GM12878 (cell line): Measurements from ENCODE around the gene TUBD1. TPM values are rescaled to one million over a fixed set of nuclear protein-coding genes. Genes with fewer than 3 reads are reported as not detected.

ENCODE experiments used
- ATAC-seq: fragments of 200-7000 bp; cut with Tn5 transposase; 3 replicates; pipeline ENCODE4 v1.9.1; 2020; ENCODE audit warnings: mild to moderate bottlenecking, moderate library complexity
- BruUV-seq: library from RNA; stranded (reverse); fragments of 400-500 nt; replicated peaks from 2 replicates; lab custom pipeline; 2021; lab: Mats Ljungman, UMichigan
- CTCF ChIA-PET: fragments of 300-600 bp; sonication (Branson Sonifier 250); formaldehyde crosslinking; extraction: SDS; loops from one replicate; lab custom pipeline; 2021; ENCODE audit warnings: inconsistent platforms; lab: Yijun Ruan, JAX
- POLR2A ChIA-PET: fragments of 350-600 bp; formaldehyde crosslinking; extraction: SDS; loops from one replicate; lab custom pipeline; 2021; ENCODE audit warnings: inconsistent platforms; lab: Charles Lee
- RAD21 ChIA-PET: fragments of 300-600 bp; sonication (Branson Sonifier 250); formaldehyde crosslinking; loops from one replicate; lab custom pipeline; 2023; ENCODE audit warnings: antibody characterized with exemption; ENCODE audit not compliant: unreplicated experiment; lab: Charles Lee
- SMC1A ChIA-PET: fragments of 300-600 bp; sonication (Branson Sonifier 250); formaldehyde crosslinking; loops from one replicate; lab custom pipeline; 2023; ENCODE audit not compliant: unreplicated experiment, uncharacterized antibody; lab: Charles Lee
- DNase-seq: peaks from one replicate; pipeline ENCODE4 v3.0.0-alpha.2; 2011; ENCODE audit warnings: low read depth, low spot score
- FAIRE-seq: peaks from 3 replicates; lab custom pipeline; 2011; peaks lifted over from hg19 to GRCh38; lab: Jason Lieb, UNC
- H2AFZ ChIP-seq: 2 replicates; pipeline ENCODE4 v1.6.0; 2011; ENCODE audit warnings: low read depth, low read length, control low read depth; ENCODE audit not compliant: control insufficient read depth
- H3K27ac ChIP-seq: 2 replicates; pipeline ENCODE4 v1.5.1; 2011; ENCODE audit warnings: control low read depth; ENCODE audit not compliant: control insufficient read depth, insufficient read depth
- H3K27me3 ChIP-seq, 2 experiments: replicated peaks in 1 of 2; 2 replicates each; pipeline versions ENCODE4 v1.6.0 to v1.6.1; 2011; ENCODE audit warnings: low read length in 1 of 2; ENCODE audit not compliant: control insufficient read depth in 2 of 2, insufficient read depth in 2 of 2
- H3K36me3 ChIP-seq, 2 experiments: 2 replicates each; pipeline ENCODE4 v1.5.1; 2011; ENCODE audit warnings: low read length in 1 of 2; ENCODE audit not compliant: control insufficient read depth in 2 of 2, insufficient read depth in 2 of 2
- H3K4me1 ChIP-seq: 2 replicates; pipeline ENCODE4 v1.6.1; 2011; ENCODE audit warnings: mild to moderate bottlenecking, low read length, moderate library complexity, mixed read lengths; ENCODE audit not compliant: control insufficient read depth, insufficient read depth
- H3K4me2 ChIP-seq: 2 replicates; pipeline ENCODE4 v1.6.0; 2011; ENCODE audit warnings: control low read depth; ENCODE audit not compliant: control insufficient read depth, insufficient read depth
- H3K4me3 ChIP-seq: fragments of 200-600 bp; sonication (generic); 2 replicates; pipeline ENCODE4 v1.5.1; 2016
- H3K79me2 ChIP-seq: 2 replicates; pipeline ENCODE4 v1.6.0; 2011; ENCODE audit warnings: low read length; ENCODE audit not compliant: control insufficient read depth, insufficient read depth
- H3K9ac ChIP-seq: 2 replicates; pipeline ENCODE4 v1.8.0; 2011; ENCODE audit warnings: low read length, control low read depth, mixed read lengths; ENCODE audit not compliant: control insufficient read depth, insufficient read depth
- H3K9me3 ChIP-seq: replicated peaks from 3 replicates; pipeline ENCODE4 v1.5.1; 2011; ENCODE audit warnings: mild to moderate bottlenecking, low read length; ENCODE audit not compliant: control insufficient read depth, insufficient read depth
- H4K20me1 ChIP-seq: 2 replicates; pipeline ENCODE4 v1.6.0; 2011; ENCODE audit not compliant: control insufficient read depth, insufficient read depth
- CHD2 ChIP-seq: IDR thresholded peaks from 2 replicates; pipeline ENCODE4 v1.6.1; 2011; ENCODE audit warnings: low read depth, low read length, improper control_type of control experiment, borderline replicate concordance
- ETV6 ChIP-seq, 2 experiments: fragments of 450-650 bp in 1 of 2; IDR thresholded peaks in 1 of 2; conservative IDR thresholded peaks in 1 of 2; 2 replicates each; pipeline ENCODE4 v1.6.1; 2014; ENCODE audit warnings: antibody characterized with exemption in 1 of 2, borderline replicate concordance in 1 of 2, low read depth in 1 of 2, mild to moderate bottlenecking in 1 of 2, moderate library complexity in 1 of 2
- FOS ChIP-seq: IDR thresholded peaks from 3 replicates; pipeline ENCODE4 v1.6.1; 2011; ENCODE audit warnings: borderline replicate concordance; ENCODE audit not compliant: insufficient read length; ENCODE audit errors: extremely low read depth
- NFXL1 ChIP-seq: fragments of 450-650 bp; IDR thresholded peaks from 2 replicates; pipeline ENCODE4 v1.6.1; 2017; ENCODE audit warnings: antibody characterized with exemption, mild to moderate bottlenecking, borderline replicate concordance
- NR2C2 ChIP-seq: IDR thresholded peaks from 2 replicates; pipeline ENCODE4 v1.6.1; 2011; ENCODE audit warnings: borderline replicate concordance, low read depth; ENCODE audit not compliant: control insufficient read depth, insufficient read length
- NRF1 ChIP-seq: conservative IDR thresholded peaks from 2 replicates; pipeline ENCODE4 v1.6.1; 2011; ENCODE audit warnings: mild to moderate bottlenecking, low read depth, low read length, improper control_type of control experiment
- PAX8 ChIP-seq: fragments of 450-650 bp; IDR thresholded peaks from 2 replicates; pipeline ENCODE4 v1.6.1; 2017; ENCODE audit warnings: mild to moderate bottlenecking, moderate library complexity
- PKNOX1 ChIP-seq: fragments of 450-650 bp; IDR thresholded peaks from 2 replicates; pipeline ENCODE4 v1.6.1; 2016; ENCODE audit warnings: mild to moderate bottlenecking
- TCF7 ChIP-seq: IDR thresholded peaks from 2 replicates; pipeline ENCODE4 v1.6.1; 2014; ENCODE audit warnings: antibody characterized with exemption, borderline replicate concordance
- WGBS: methylation state at CpG from one replicate; pipeline ENCODE4 v1.1.6; 2016; ENCODE audit warnings: low lambda C conversion rate; ENCODE audit not compliant: insufficient replicate concordance, insufficient coverage; ENCODE audit errors: missing lambda C conversion rate; 5-methylcytosine and 5-hydroxymethylcytosine counted together
- in situ Hi-C: fragments of 300-500 bp; cut with MboI; formaldehyde crosslinking; loops from 9 replicates; pipeline ENCODE4 v1.14.3; 2018; ENCODE audit warnings: mixed read lengths
- intact Hi-C: fragments of 100-400 bp; cut with micrococcal nuclease; formaldehyde crosslinking; loops from one replicate; pipeline ENCODE4 v1.14.2; 2022; ENCODE audit not compliant: unreplicated experiment
- polyA plus RNA-seq, 11 experiments: library from polyadenylated mRNA; depleted of rRNA in 4 of 11; unstranded in 6 of 11; stranded (reverse) in 5 of 11; fragments of >200 nt; fragmentation: Nextera tagmentation in 4 of 11; fragmentation: Illumina TruSeq in 1 of 11; extraction: Ambion mirVana in 4 of 11; extraction: Trizol in 1 of 11; gene quantifications; 1 replicate in 1 of 11; 2 replicates in 10 of 11; pipeline versions ENCODE4 v1.2.1 to v1.2.3, GENCODE V29; 2011 to 2016; ENCODE audit warnings: inconsistent platforms in 2 of 11, missing spikeins in 2 of 11, low read depth in 1 of 11
- total RNA-seq, 4 experiments: library from RNA; depleted of rRNA in 3 of 4; stranded (reverse); fragments of >200 nt in 3 of 4; fragmentation: Illumina TruSeq in 1 of 4; extraction: Trizol in 1 of 4; gene quantifications; 2 replicates each; pipeline versions ENCODE4 v1.2.1 to v1.2.3, GENCODE V29; 2013 to 2021

Gene TUBD1
- total and polyA plus RNA-seq, 10 of the 15 experiments (the other 5 are each of a cell fraction or from before 2014, with no cell fraction given): 5.3 to 10.8 (median 8.3) TPM

- Histone ChIP-seq H2AFZ (no peak overlapping the region), H4K20me1 (no peaks in the 10 kb centered on the region), H3K4me2 (peak overlapping the region; percentile 44; the same call in 1 of the 2 replicates), H3K27me3 (no peaks in the 10 kb centered on the region), H3K4me1 (no peaks in the 10 kb centered on the region), H3K27ac (no peak overlapping the region), H3K79me2 (peaks cover 71% of the 10 kb centered on the region), H3K4me3 (no peak overlapping the region), H3K9me3 (no peaks in the 10 kb centered on the region), H3K36me3 (no peaks in the 10 kb centered on the region), H3K9ac (no peak overlapping the region)
- ChIA-PET POLR2A (interaction anchor here (0.7 kb wide), 1 partner anchor 731 kb away, joined by 3 read pairs; no protein-coding TSS in a partner anchor), RAD21 (interaction anchor here (0.6 kb wide), 1 partner anchor 65 kb away, joined by 5 read pairs; no protein-coding TSS in a partner anchor), CTCF (interaction anchor here (0.6 to 1.1 kb wide), 3 partner anchors 137 to 150 kb away, joined by 3 read pairs; no protein-coding TSS in a partner anchor), SMC1A (no interaction called here)
- no peak for TF ChIP-seq NR2C2
- TF ChIP-seq NRF1: no peak
- 0 out of 4 replicates have a peak, but pooled peaks of 1 of the 2 experiments have one; percentile 67 for TF ChIP-seq ETV6 (conservative IDR thresholded peaks at IDR 0.05 in 1 of 2, IDR thresholded peaks at IDR 0.05 in 1 of 2; ENCODE audit: borderline replicate concordance in 1 of 2, low read depth in 1 of 2)
- no peak for TF ChIP-seq TCF7
- peak; percentile 21; the same call in 1 of the 2 replicates for TF ChIP-seq NFXL1
- no peak for TF ChIP-seq FOS
- no peak for TF ChIP-seq PAX8
- no peak for TF ChIP-seq PKNOX1
- TF ChIP-seq CHD2: no peak
- intact Hi-C loops (no loop called here), in situ Hi-C loops (no loop called here)
- TSS peak; percentile 24 for BruUV-seq
- ATAC-seq (no peak), FAIRE-seq (no peak), DNase-seq (no peak)
- 75% methylated on average over 4 of the region's 4 CpGs for WGBS
Measured at GRCh38 chr17:59897090-59897489, 4.3 kb upstream of the TUBD1 start.
